Calu3 (cell line): Measurements from ENCODE around the gene IQCH. TPM values are rescaled to one million over a fixed set of nuclear protein-coding genes. Genes with fewer than 3 reads are reported as not detected.

Experiments used
- BruUV-seq: library from RNA; stranded (reverse); fragments of 400-500 nt; replicated peaks from 2 replicates; lab custom pipeline; 2021; lab: Mats Ljungman, UMichigan
- CTCF ChIA-PET: fragments of 300-600 bp; sonication (Branson Sonifier 250); formaldehyde crosslinking; loops from one replicate; lab custom pipeline; 2022; ENCODE audit warnings: antibody characterized with exemption; lab: Charles Lee
- DNase-seq: peaks from one replicate; pipeline ENCODE4 v3.0.0; 2022
- H3K27ac Mint-ChIP-seq: one replicate; pipeline ENCODE4 v1.8.0; 2022; ENCODE audit warnings: mixed read lengths; ENCODE audit not compliant: unreplicated experiment
- H3K27me3 Mint-ChIP-seq: one replicate; pipeline ENCODE4 v1.8.0; 2022; ENCODE audit warnings: mixed read lengths; ENCODE audit not compliant: unreplicated experiment
- H3K36me3 Mint-ChIP-seq: one replicate; pipeline ENCODE4 v1.8.0; 2022; ENCODE audit warnings: mild to moderate bottlenecking, moderate library complexity, mixed read lengths; ENCODE audit not compliant: insufficient read depth, unreplicated experiment
- H3K4me1 Mint-ChIP-seq: one replicate; pipeline ENCODE4 v1.8.0; 2022; ENCODE audit warnings: mild to moderate bottlenecking, low read depth, mixed read lengths; ENCODE audit not compliant: unreplicated experiment
- H3K4me3 Mint-ChIP-seq: one replicate; pipeline ENCODE4 v1.8.0; 2022; ENCODE audit warnings: mild to moderate bottlenecking, low read depth, moderate library complexity, mixed read lengths; ENCODE audit not compliant: unreplicated experiment
- H3K9me3 Mint-ChIP-seq: one replicate; pipeline ENCODE4 v1.8.0; 2022; ENCODE audit warnings: low read depth, mixed read lengths; ENCODE audit not compliant: unreplicated experiment
- intact Hi-C: fragments of 100-400 bp; cut with micrococcal nuclease; formaldehyde crosslinking; loops from one replicate; pipeline ENCODE4 v1.10.0; 2022; ENCODE audit not compliant: unreplicated experiment
- total RNA-seq: library from RNA; stranded (reverse); gene quantifications from 2 replicates; pipeline ENCODE4 v1.2.3, GENCODE V29; 2022
- TF ChIP-seq, protein P1 (sequence below): fragments of 200-600 bp; IDR thresholded peaks from one replicate; pipeline ENCODE4 v1.8.0; 2022; ENCODE audit warnings: antibody characterized with exemption; ENCODE audit not compliant: unreplicated experiment

Gene IQCH
- total RNA-seq, 1 experiment from 2014 or later: 5.5 TPM

DNA sequence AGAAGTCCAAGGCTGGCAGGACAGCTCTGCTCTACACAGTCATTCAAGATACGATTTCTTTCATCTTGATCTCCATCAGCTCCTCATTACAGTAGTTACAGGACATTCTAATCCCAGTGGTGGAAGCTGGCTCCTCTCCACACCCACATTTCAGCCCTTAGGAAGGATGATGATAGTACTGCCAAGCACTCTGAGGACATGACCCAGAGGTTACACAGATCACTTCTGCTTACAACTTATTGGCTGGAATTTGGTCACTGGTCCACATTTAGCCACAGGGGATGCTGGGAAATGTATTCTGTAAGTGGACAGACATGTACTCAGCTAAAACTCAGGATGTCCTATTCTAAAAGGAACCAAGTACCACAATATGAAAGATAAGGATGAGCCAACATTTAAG lies 77.1 kb downstream of the IQCH start:
- H3K9me3 Mint-ChIP-seq: peaks cover 6% of the 10 kb centered on the region
- DNase-seq: no peak
- CTCF ChIA-PET: interaction anchor here (0.5 to 1.2 kb wide), 2 partner anchors 90 to 495 kb away, joined by 3 read pairs; no protein-coding TSS in a partner anchor
- no peaks in the 10 kb centered on the region for H3K36me3 Mint-ChIP-seq
- BruUV-seq: no TSS peak
- TF ChIP-seq, protein P1, sequence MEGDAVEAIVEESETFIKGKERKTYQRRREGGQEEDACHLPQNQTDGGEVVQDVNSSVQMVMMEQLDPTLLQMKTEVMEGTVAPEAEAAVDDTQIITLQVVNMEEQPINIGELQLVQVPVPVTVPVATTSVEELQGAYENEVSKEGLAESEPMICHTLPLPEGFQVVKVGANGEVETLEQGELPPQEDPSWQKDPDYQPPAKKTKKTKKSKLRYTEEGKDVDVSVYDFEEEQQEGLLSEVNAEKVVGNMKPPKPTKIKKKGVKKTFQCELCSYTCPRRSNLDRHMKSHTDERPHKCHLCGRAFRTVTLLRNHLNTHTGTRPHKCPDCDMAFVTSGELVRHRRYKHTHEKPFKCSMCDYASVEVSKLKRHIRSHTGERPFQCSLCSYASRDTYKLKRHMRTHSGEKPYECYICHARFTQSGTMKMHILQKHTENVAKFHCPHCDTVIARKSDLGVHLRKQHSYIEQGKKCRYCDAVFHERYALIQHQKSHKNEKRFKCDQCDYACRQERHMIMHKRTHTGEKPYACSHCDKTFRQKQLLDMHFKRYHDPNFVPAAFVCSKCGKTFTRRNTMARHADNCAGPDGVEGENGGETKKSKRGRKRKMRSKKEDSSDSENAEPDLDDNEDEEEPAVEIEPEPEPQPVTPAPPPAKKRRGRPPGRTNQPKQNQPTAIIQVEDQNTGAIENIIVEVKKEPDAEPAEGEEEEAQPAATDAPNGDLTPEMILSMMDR: no peak
- H3K27me3 Mint-ChIP-seq: no peaks in the 10 kb centered on the region
- H3K4me3 Mint-ChIP-seq: no peak overlapping the region
- H3K4me1 Mint-ChIP-seq: peaks cover 5% of the 10 kb centered on the region
- intact Hi-C loops: no loop called here
- no peak overlapping the region for H3K27ac Mint-ChIP-seq

DNA sequence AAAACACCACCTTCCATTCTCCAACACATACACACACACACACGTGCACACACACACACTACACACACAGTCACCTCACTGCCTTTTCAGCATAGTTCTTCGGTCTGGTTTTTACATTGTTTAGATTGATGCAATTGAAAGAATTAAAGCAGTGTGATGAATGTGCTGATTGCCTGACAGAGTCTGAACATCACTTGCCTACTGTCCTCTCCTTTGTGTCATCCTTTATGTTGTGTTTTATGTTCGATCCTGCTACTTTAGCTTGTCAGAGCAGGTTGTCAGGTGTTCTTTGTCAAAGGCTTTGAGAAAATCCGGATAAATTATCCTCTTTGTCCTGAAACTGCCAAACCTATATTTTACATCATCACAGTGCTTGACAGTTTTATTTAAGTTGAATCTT lies 80.4 kb downstream of the IQCH start:
- intact Hi-C loops: no loop called here
- H3K36me3 Mint-ChIP-seq: no peaks in the 10 kb centered on the region
- BruUV-seq: no TSS peak
- H3K4me3 Mint-ChIP-seq: no peak overlapping the region
- no peaks in the 10 kb centered on the region for H3K27me3 Mint-ChIP-seq
- H3K27ac Mint-ChIP-seq: no peak overlapping the region
- CTCF ChIA-PET: interaction anchor here (1.1 kb wide), 1 partner anchor 31 kb away, joined by 3 read pairs; no protein-coding TSS in a partner anchor
- H3K9me3 Mint-ChIP-seq: no peaks in the 10 kb centered on the region
- no peak for DNase-seq
- H3K4me1 Mint-ChIP-seq: peaks cover 5% of the 10 kb centered on the region
- TF ChIP-seq, protein P1: no peak

DNA sequence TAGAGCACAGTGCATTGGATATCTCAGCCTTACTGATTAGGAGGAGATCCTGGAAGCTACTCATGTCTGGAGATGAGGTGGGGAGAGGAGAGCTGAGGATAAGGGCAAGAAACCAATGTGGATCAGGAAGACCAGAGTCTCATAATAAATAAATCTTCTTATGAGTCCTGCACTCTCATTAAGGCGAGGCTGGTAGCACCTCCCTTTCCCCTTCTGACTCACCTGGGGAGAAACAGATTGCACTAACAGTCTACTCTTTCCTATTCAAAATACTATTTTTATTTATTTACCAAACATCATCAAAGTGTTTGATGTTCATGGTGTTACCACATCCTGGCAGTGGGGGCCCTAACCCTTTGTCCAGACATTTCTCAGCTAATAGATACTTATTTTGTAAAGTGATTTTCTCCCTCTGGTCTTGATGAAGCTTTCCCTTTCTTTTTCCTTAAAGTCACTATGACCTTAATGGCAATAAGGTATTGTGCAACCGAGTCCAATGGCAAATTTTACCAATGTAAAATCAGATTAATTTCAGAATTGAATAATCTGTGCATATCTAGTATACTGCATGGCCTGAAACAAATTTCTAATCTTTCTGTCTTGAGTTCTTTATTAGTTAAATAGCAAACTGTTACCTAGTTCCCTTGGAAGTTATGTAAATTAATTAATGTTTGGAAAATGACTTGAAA lies 81.1 kb downstream of the IQCH start:
- no peaks in the 10 kb centered on the region for H3K36me3 Mint-ChIP-seq
- CTCF ChIA-PET: interaction anchor here (1.1 kb wide), 1 partner anchor 32 kb away, joined by 3 read pairs; no protein-coding TSS in a partner anchor
- BruUV-seq: no TSS peak

DNA sequence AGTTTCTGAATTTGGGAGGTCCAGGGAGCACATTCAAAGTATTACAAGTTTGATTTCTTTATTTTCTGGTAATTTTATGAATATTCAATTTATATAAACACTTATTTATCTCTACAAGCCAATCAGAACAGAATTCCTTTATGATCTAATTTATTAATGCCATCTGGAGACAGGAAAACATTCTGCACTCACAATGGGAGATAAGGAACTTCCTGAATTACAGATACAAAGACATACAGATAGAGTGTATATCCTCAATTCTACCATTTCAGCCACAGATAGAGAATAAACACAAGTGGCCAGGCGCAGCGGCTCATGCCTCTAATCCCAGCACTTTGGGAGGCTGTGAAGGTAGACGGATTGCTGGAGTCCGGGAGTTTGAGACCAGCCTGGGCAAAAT lies 86.0 kb downstream of the IQCH start:
- DNase-seq: no peak
- H3K4me3 Mint-ChIP-seq: no peak overlapping the region
- H3K27me3 Mint-ChIP-seq: no peaks in the 10 kb centered on the region
- H3K36me3 Mint-ChIP-seq: no peaks in the 10 kb centered on the region
- no TSS peak for BruUV-seq
- no peak overlapping the region for H3K27ac Mint-ChIP-seq
- intact Hi-C loops: no loop called here
- peaks cover 2% of the 10 kb centered on the region for H3K4me1 Mint-ChIP-seq
- CTCF ChIA-PET: no interaction called here
- no peaks in the 10 kb centered on the region for H3K9me3 Mint-ChIP-seq
- TF ChIP-seq, protein P1: no peak

More for the DNA sequence above, 81.1 kb downstream of the IQCH start:
- DNase-seq: no peak
- no peaks in the 10 kb centered on the region for H3K9me3 Mint-ChIP-seq
- TF ChIP-seq, protein P1: no peak
- intact Hi-C loops: no loop called here
- no peak overlapping the region for H3K4me3 Mint-ChIP-seq
- H3K27me3 Mint-ChIP-seq: no peaks in the 10 kb centered on the region
- no peak overlapping the region for H3K27ac Mint-ChIP-seq
- peaks cover 5% of the 10 kb centered on the region for H3K4me1 Mint-ChIP-seq
